ENCODE measurements around the gene SMG6.
A peak's percentile ranks its signal among the peaks of the same experiment; 100 is the strongest.

Gene SMG6

DNA sequence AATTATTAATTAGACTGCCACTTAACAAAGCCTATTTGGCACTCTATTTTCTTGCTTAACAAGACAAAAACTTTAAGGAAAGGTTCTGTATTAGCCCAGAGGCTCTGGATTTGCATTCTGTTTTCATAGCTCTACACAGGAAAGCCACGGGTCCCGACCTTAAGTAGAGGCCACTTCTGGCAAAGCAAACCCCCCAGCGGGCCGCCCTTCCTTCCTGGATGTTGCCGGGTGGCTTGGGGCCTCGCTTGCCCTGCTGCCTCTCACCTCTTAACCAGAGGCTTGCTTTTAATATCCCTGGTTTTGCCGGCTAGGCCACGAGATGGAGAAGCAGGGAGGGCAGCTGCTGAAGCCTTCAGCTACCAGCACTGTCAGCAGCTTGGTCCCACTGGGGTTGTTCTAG, 282.9 kb downstream of the SMG6 start:
- DNase-seq = no peak

DNA sequence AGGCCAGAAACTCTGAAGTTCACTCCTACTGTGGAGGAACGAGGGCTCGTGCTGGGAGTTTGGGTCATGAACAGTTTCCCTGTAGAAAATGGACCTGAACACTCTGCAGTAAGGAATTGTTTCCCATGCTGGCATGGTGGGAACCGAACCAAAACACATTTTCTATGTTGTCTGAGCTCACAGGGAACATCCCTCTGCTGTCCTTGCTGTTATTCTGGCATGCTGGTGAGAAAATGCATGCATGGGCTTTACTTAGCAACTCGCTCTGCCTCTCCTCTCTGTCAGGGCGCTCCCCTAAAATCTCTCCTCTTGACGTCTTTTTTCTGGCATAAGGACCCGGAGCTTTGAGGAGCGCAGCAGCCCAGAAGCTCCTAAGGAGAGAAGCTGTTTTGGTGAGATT, 283.9 kb downstream of the SMG6 start:
- DNase-seq = no peak

GRCh38 chr17:2018716-2019510, 284.7 kb downstream of the SMG6 start:
- no peak for DNase-seq

- DNase-seq = no peak
Observed at GRCh38 chr17:2017274-2017941, 286.2 kb downstream of the SMG6 start.

DNA sequence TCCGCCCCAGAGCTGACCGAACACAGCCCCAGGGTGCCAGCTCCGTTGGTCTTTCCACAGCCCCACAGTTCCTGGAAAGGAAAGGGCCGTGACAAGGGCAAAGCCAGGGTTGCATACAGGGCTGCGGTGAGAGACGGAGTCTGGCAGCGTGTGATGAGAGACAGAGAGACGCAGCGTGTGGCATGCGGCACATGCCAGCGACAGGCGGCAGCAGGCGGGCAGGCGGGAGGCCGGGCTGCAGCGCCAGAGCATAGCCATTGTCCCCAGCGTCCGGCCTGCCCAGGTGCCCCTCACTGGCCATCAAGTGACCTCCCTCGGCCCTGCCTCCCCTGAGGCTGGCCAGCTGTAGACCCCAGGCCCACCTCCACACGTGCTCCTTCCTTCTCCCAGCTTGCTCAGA, 287.1 kb downstream of the SMG6 start:
- DNase-seq = no peak

DNA sequence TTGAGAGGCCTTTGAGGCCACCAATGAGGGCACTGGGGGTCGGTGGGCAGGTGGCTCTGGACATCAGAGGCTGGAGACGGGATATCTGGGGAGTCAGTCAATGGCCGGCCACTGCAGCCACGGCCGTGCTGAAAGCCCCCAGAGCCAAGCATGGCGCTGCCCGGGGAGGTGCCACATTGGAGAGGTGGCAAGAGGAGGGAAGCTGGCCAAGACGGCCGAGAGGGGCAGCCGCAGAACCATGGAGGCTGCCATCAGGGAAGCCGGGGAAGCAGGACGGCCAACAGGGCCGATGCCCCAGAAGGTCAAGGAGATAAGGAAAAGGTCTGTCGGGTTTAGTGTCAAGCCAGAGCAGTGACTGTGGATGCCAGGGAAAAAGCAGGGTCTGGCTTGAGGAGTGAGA, 288.3 kb downstream of the SMG6 start:
- DNase-seq = no peak

DNA sequence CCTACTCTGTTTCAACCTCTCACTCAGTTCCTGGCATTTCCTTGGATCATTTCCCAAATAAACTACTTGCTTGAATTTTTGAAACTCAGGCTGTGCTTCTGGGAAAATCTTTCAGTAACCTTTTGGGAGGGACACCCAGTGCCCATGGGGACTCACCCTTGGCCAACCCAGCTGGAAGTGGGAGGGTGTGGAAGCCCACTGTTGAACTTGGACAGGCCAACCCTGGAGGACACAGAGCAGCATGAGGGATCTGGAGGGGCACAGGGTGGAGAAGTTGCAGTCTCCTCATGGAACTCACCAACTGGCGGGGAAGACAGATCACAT, 289.6 kb downstream of the SMG6 start:
- DNase-seq = no peak

DNA sequence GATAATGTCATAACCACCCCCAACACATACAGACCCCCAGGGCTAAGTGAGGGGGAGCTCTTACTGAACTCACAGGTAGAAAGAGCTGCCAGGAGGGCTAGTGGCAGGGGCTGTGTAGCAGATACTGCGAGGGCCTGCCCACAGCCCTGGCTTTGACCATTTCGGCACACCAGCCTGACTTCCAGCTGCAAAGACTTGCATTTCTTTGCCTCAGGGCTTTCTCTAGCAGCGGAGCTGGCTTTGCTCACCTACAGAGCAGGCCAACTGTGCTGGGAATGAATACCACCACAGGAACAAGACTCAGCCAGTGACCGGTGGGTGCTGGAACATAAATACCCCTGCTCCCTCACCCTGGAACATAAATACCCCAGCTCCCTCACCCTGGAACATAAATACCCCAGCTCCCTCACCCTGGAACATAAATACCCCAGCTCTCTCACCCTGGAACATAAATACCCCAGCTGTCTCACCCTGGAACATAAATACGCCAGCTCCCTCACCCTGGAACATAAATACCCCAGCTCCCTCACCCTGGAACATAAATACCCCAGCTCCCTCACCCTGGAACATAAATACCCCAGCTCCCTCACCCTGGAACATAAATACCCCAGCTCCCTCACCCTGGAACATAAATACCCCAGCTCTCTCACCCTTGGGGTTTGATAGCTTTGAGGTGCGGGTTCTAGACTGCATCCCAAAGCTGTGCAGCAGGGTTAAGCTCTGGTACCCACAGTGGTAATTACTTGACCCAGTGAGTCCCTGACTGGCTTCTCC, 290.2 kb downstream of the SMG6 start:
- peak; percentile 30 for DNase-seq

DNA sequence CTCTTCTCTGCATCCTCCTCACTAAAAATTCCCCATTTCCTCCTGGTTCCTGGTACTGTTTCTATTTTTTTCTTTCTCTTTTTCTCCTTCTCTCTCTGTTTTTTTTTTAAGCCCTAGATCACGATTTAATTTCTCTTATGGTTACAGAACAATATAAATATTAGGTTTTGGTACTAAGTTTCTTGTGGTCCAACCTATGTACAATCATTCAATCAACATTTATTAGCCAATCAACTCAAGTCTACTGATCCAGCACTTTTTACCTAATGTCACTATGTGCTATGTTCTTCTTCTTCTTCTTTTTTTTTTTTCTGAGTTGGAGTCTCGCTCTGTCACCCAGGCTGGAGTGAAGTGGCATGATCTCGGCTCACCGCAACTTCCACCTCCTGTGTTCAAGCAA, 291.1 kb downstream of the SMG6 start:
- DNase-seq = no peak

DNA sequence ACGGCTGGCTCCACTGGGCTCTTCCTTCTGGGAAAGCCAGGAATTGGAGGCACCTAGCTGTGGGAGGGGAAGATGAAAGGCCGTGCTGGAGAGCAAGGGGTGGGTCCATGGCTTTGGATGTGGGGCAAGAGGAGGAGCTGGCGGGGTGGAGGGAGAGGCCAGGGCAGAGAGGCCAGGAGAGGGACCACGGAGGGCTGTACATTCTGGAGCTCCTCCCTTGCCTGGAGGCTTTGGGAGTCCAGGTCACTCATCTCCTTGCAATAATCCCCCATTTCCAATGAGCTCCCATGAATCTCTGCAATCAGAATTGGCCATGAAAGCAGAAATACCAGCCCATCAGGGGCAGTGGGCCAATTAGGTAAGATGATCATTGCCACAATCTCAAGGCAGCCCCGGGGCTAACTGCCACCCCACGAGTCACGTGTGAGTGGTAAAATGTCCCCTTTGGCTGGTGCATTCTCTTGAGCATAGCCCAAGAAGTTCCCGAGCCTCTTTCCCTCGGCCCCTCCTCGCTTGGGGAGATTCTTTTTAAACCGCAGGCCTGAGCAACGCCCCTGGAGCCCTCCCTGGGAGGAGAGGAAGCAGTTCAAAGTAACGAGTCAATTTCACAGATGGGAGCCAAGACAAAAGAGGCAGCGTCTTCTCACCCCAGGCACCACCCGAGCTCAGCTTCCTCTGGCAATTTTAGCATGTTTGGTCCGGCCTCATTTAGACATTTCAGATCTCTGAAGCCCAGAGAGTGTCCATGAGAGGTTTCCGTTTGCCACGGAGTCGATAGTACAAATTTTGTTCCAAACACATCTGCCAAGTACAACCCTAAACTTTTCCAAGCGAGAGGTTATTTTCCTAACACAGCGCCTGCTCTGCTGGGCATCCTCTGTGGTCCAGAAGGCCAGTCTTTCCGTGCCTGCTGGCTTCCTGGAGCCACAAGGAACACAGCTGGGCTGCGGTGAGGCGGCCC, 291.9 kb downstream of the SMG6 start:
- peak; percentile 89 for DNase-seq

Data from EL (cell line).